Measurements from ENCODE around the gene APH1B. TPM values are rescaled to one million over a fixed set of nuclear protein-coding genes. Genes with fewer than 3 reads are reported as not detected.

APH1B gene
- total and polyA plus RNA-seq, 2 donors (not counting 3 experiments of a cell fraction or from before 2014, with no cell fraction given): 14.6 to 24.6 TPM

- peaks cover 22% of the 10 kb centered on the region for H3K4me1 ChIP-seq (ENCODE audit: control insufficient read depth, extremely low read depth, insufficient read depth, low read length)
- H3K27me3 ChIP-seq (ENCODE audit: control insufficient read depth in 2 of 2, insufficient read depth in 2 of 2, low read length in 2 of 2): no peaks in the 10 kb centered on the region
- TF ChIP-seq, protein P1, sequence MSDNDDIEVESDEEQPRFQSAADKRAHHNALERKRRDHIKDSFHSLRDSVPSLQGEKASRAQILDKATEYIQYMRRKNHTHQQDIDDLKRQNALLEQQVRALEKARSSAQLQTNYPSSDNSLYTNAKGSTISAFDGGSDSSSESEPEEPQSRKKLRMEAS (IDR thresholded peaks at IDR 0.05; ENCODE audit: insufficient read depth, insufficient read length): no peak
- TF ChIP-seq POLR2A (IDR thresholded peaks at IDR 0.05; ENCODE audit: low read depth, low read length) (no peak), MYC (IDR thresholded peaks at IDR 0.05; ENCODE audit: low read depth, low read length) (no peak)
- TF ChIP-seq, protein P2, sequence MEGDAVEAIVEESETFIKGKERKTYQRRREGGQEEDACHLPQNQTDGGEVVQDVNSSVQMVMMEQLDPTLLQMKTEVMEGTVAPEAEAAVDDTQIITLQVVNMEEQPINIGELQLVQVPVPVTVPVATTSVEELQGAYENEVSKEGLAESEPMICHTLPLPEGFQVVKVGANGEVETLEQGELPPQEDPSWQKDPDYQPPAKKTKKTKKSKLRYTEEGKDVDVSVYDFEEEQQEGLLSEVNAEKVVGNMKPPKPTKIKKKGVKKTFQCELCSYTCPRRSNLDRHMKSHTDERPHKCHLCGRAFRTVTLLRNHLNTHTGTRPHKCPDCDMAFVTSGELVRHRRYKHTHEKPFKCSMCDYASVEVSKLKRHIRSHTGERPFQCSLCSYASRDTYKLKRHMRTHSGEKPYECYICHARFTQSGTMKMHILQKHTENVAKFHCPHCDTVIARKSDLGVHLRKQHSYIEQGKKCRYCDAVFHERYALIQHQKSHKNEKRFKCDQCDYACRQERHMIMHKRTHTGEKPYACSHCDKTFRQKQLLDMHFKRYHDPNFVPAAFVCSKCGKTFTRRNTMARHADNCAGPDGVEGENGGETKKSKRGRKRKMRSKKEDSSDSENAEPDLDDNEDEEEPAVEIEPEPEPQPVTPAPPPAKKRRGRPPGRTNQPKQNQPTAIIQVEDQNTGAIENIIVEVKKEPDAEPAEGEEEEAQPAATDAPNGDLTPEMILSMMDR (IDR thresholded peaks at IDR 0.05; ENCODE audit: extremely low read depth in 1 of 2, insufficient read depth in 1 of 2, low read depth in 1 of 2, low read length in 2 of 2): no peak
- H2AFZ ChIP-seq (ENCODE audit: low read depth, low read length): no peak overlapping the region
- POLR2A ChIA-PET: no interaction called here
- no peaks in the 10 kb centered on the region for H3K9me3 ChIP-seq (replicated peaks; ENCODE audit: control insufficient read depth, insufficient read depth, low read length)
- no TSS peak for BruUV-seq (replicated peaks)
- CTCF ChIA-PET: interaction anchor here (1.2 to 2.6 kb wide), 3 partner anchors 108 to 110 kb away, joined by 3 to 15 read pairs (median 4); no protein-coding TSS in a partner anchor
- dilution Hi-C loops (cut with MboI; ENCODE audit: extremely low pct_ligation_motif_present, low sequenced_read_pairs): no loop called here
- no peak overlapping the region for H3K9ac ChIP-seq (replicated peaks; ENCODE audit: extremely low read depth, insufficient read depth, low read length)
- no peak overlapping the region for H3K4me3 ChIP-seq (replicated peaks in 1 of 3; ENCODE audit: insufficient read depth in 1 of 3, low read depth in 1 of 3, low read length in 3 of 3)
- H4K20me1 ChIP-seq (replicated peaks; ENCODE audit: control insufficient read depth, extremely low read depth, insufficient read depth, low read length): no peaks in the 10 kb centered on the region
- DNase-seq (ENCODE audit: low read depth, low spot score): no peak
- H3K4me2 ChIP-seq (ENCODE audit: insufficient read depth, low read length): no peak overlapping the region
- H3K9me1 ChIP-seq (replicated peaks; ENCODE audit: control insufficient read depth, extremely low read depth, insufficient read depth, low read length): no peaks in the 10 kb centered on the region
- no peaks in the 10 kb centered on the region for H3K79me2 ChIP-seq (ENCODE audit: control insufficient read depth, insufficient read depth, low read length)
- no peak for FAIRE-seq
- intact Hi-C loops (cut with micrococcal nuclease): no loop called here
- H3K27ac ChIP-seq (ENCODE audit: insufficient read depth, low read depth, low read length): no peak overlapping the region
- H3K36me3 ChIP-seq (ENCODE audit: control insufficient read depth in 2 of 2, extremely low read depth in 1 of 2, insufficient read depth in 2 of 2, low read length in 2 of 2): no peaks in the 10 kb centered on the region
Observed at GRCh38 chr15:63294359-63294758, 17.0 kb downstream of the APH1B start.

GRCh38 chr15:63295341-63295740 lies 17.9 kb downstream of the APH1B start:
- Histone ChIP-seq H3K4me1 (ENCODE audit: control insufficient read depth, extremely low read depth, insufficient read depth, low read length) (peaks cover 17% of the 10 kb centered on the region), H2AFZ (ENCODE audit: low read depth, low read length) (no peak overlapping the region), H4K20me1 (replicated peaks; ENCODE audit: control insufficient read depth, extremely low read depth, insufficient read depth, low read length) (no peaks in the 10 kb centered on the region), H3K27ac (ENCODE audit: insufficient read depth, low read depth, low read length) (no peak overlapping the region), H3K9ac (replicated peaks; ENCODE audit: extremely low read depth, insufficient read depth, low read length) (no peak overlapping the region), H3K36me3 (ENCODE audit: control insufficient read depth in 2 of 2, extremely low read depth in 1 of 2, insufficient read depth in 2 of 2, low read length in 2 of 2) (no peaks in the 10 kb centered on the region), H3K27me3 (ENCODE audit: control insufficient read depth in 2 of 2, insufficient read depth in 2 of 2, low read length in 2 of 2) (no peaks in the 10 kb centered on the region), H3K4me2 (ENCODE audit: insufficient read depth, low read length) (no peak overlapping the region), H3K4me3 (replicated peaks in 1 of 3; ENCODE audit: insufficient read depth in 1 of 3, low read depth in 1 of 3, low read length in 3 of 3) (no peak overlapping the region), H3K79me2 (ENCODE audit: control insufficient read depth, insufficient read depth, low read length) (no peaks in the 10 kb centered on the region), H3K9me3 (replicated peaks; ENCODE audit: control insufficient read depth, insufficient read depth, low read length) (no peaks in the 10 kb centered on the region), H3K9me1 (replicated peaks; ENCODE audit: control insufficient read depth, extremely low read depth, insufficient read depth, low read length) (no peaks in the 10 kb centered on the region)
- dilution Hi-C loops (cut with MboI; ENCODE audit: extremely low pct_ligation_motif_present, low sequenced_read_pairs) (no loop called here), intact Hi-C loops (cut with micrococcal nuclease) (no loop called here)
- BruUV-seq (replicated peaks): no TSS peak
- ChIA-PET CTCF (interaction anchor here (0.9 to 2.6 kb wide), 3 partner anchors 48 to 772 kb away, joined by 3 to 15 read pairs (median 3); no protein-coding TSS in a partner anchor), POLR2A (no interaction called here)
- DNase-seq (ENCODE audit: low read depth, low spot score) (no peak), FAIRE-seq (no peak)
- TF ChIP-seq POLR2AphosphoS5 (IDR thresholded peaks at IDR 0.05; ENCODE audit: insufficient read depth, low read depth, low read length) (no peak), JUN (IDR thresholded peaks at IDR 0.05; ENCODE audit: borderline replicate concordance, insufficient read depth, insufficient read length, low read depth) (no peak), FOS (IDR thresholded peaks at IDR 0.05; ENCODE audit: borderline replicate concordance, insufficient read depth, low read length) (no peak), GATA2 (IDR thresholded peaks at IDR 0.05; ENCODE audit: insufficient read depth, insufficient read length, low read depth, low read length) (no peak), EZH2 (IDR thresholded peaks at IDR 0.05; ENCODE audit: borderline replicate concordance, low read depth, low read length, severe bottlenecking) (no peak), POLR2A (IDR thresholded peaks at IDR 0.05; ENCODE audit: low read depth, low read length) (no peak), MYC (IDR thresholded peaks at IDR 0.05; ENCODE audit: low read depth, low read length) (no peak)
- TF ChIP-seq, protein P1 (IDR thresholded peaks at IDR 0.05; ENCODE audit: insufficient read depth, insufficient read length): no peak
- TF ChIP-seq, protein P2 (IDR thresholded peaks at IDR 0.05; ENCODE audit: extremely low read depth in 1 of 2, insufficient read depth in 1 of 2, low read depth in 1 of 2, low read length in 2 of 2): no peak
